Neural cell (in vitro differentiated cells): ENCODE measurements around the gene C1orf232. TPM values are rescaled to one million over a fixed set of nuclear protein-coding genes. Genes with fewer than 3 reads are reported as not detected.
A peak's percentile ranks its signal among the peaks of the same experiment; 100 is the strongest.

ENCODE experiments used
- H2AFZ ChIP-seq: fragments of 200-600, 300-800 bp; sonication (generic), shearing (Covaris generic); 2 replicates; pipeline ENCODE4 v1.6.0; 2014; ENCODE audit warnings: low read depth, mild to moderate bottlenecking, antibody characterized with exemption, low read length, moderate library complexity
- H3F3A ChIP-seq: fragments of 200-600 bp; shearing (Covaris generic); 2 replicates; pipeline ENCODE4 v1.6.1; 2016; ENCODE audit warnings: mild to moderate bottlenecking, moderate library complexity, mixed read lengths, antibody characterized with exemption, low read length; ENCODE audit not compliant: insufficient read depth, poor library complexity, severe bottlenecking
- H3K27ac ChIP-seq: fragments of 200-600, 300-800 bp; sonication (generic), shearing (Covaris generic); 2 replicates; pipeline ENCODE4 v1.5.1; 2014; ENCODE audit warnings: mild to moderate bottlenecking, low read length, moderate library complexity
- H3K27me3 ChIP-seq: fragments of 300-800, 200-600 bp; sonication (generic), shearing (Covaris generic); 2 replicates; pipeline ENCODE4 v1.6.0; 2014; ENCODE audit warnings: mild to moderate bottlenecking, low read depth, low read length, moderate library complexity; ENCODE audit not compliant: insufficient read depth
- H3K36me3 ChIP-seq: fragments of 300-800, 200-600 bp; sonication (generic), shearing (Covaris generic); 2 replicates; pipeline ENCODE4 v1.5.1; 2014; ENCODE audit warnings: mild to moderate bottlenecking, antibody characterized with exemption, low read length, moderate library complexity; ENCODE audit not compliant: insufficient read depth
- H3K4me2 ChIP-seq: fragments of 300-800, 200-600 bp; sonication (generic), shearing (Covaris generic); 2 replicates; pipeline ENCODE4 v1.6.0; 2014; ENCODE audit warnings: mild to moderate bottlenecking, low read length
- H3K4me3 ChIP-seq: fragments of 300-800, 200-600 bp; sonication (generic), shearing (Covaris generic); 2 replicates; pipeline ENCODE4 v1.5.1; 2014; ENCODE audit warnings: mild to moderate bottlenecking, low read length, moderate library complexity
- H3K79me2 ChIP-seq: fragments of 200-600 bp; shearing (Covaris generic); replicated peaks from 2 replicates; pipeline ENCODE4 v1.6.0; 2014; ENCODE audit warnings: mild to moderate bottlenecking, low read length, moderate library complexity; ENCODE audit not compliant: insufficient read depth
- H3K9ac ChIP-seq: fragments of 300-800, 200-600 bp; sonication (generic), shearing (Covaris generic); 2 replicates; pipeline ENCODE4 v1.6.1; 2016; ENCODE audit warnings: mild to moderate bottlenecking, low read length, mixed read lengths
- H3K9me2 ChIP-seq: fragments of 200-600 bp; shearing (Covaris generic); 2 replicates; pipeline ENCODE4 v1.6.1; 2016; ENCODE audit warnings: mild to moderate bottlenecking, low read length, mixed read lengths; ENCODE audit not compliant: insufficient read depth
- H3K9me3 ChIP-seq: fragments of 200-600, 300-800 bp; sonication (generic), shearing (Covaris generic); 2 replicates; pipeline ENCODE4 v1.6.1; 2016; ENCODE audit warnings: mild to moderate bottlenecking, mixed run types, low read length, moderate library complexity, mixed read lengths
- H4K20me1 ChIP-seq: fragments of 200-600 bp; shearing (Covaris generic); 2 replicates; pipeline ENCODE4 v1.6.1; 2016; ENCODE audit warnings: mild to moderate bottlenecking, mixed run types; ENCODE audit not compliant: insufficient read depth
- CTCF ChIP-seq: fragments of 450-650 bp; IDR thresholded peaks from 2 replicates; pipeline ENCODE4 v1.5.1; 2014; ENCODE audit warnings: antibody characterized with exemption, mild to moderate bottlenecking, moderate library complexity; ENCODE audit not compliant: poor library complexity, severe bottlenecking
- EP300 ChIP-seq: fragments of 450-650 bp; conservative IDR thresholded peaks from 2 replicates; pipeline ENCODE4 v1.6.1; 2014; ENCODE audit warnings: antibody characterized with exemption, mild to moderate bottlenecking, moderate library complexity; ENCODE audit not compliant: poor library complexity, severe bottlenecking
- MXI1 ChIP-seq: fragments of 450-650 bp; conservative IDR thresholded peaks from 2 replicates; pipeline ENCODE4 v1.6.1; 2014; ENCODE audit warnings: antibody characterized with exemption, mild to moderate bottlenecking; ENCODE audit not compliant: poor library complexity, severe bottlenecking
- RAD21 ChIP-seq: fragments of 450-650 bp; conservative IDR thresholded peaks from 2 replicates; pipeline ENCODE4 v1.6.1; 2014; ENCODE audit warnings: antibody characterized with exemption, mild to moderate bottlenecking, moderate library complexity
- REST ChIP-seq: IDR thresholded peaks from 2 replicates; pipeline ENCODE4 v1.6.1; 2012; ENCODE audit warnings: borderline replicate concordance
- SMC3 ChIP-seq: fragments of 450-650 bp; conservative IDR thresholded peaks from 2 replicates; pipeline ENCODE4 v1.6.1; 2014; ENCODE audit warnings: antibody characterized with exemption, mild to moderate bottlenecking, moderate library complexity; ENCODE audit not compliant: poor library complexity
- TAF1 ChIP-seq: IDR thresholded peaks from 2 replicates; pipeline ENCODE4 v1.6.1; 2012; ENCODE audit warnings: low read depth
- polyA plus RNA-seq: library from polyadenylated mRNA; depleted of rRNA; stranded (reverse); fragments of >200 nt; gene quantifications from 2 replicates; pipeline ENCODE4 v1.2.3, GENCODE V29; 2014

Gene C1orf232
- polyA plus RNA-seq, 1 donor from 2014 or later: not detected

- Histone ChIP-seq H3K9ac (no peak overlapping the region), H3K9me2 (no peaks in the 10 kb centered on the region), H3K27me3 (peaks cover 23% of the 10 kb centered on the region), H3K36me3 (no peaks in the 10 kb centered on the region), H2AFZ (no peak overlapping the region), H4K20me1 (no peaks in the 10 kb centered on the region), H3K79me2 (no peaks in the 10 kb centered on the region), H3K27ac (no peak overlapping the region), H3K4me3 (peak overlapping the region; percentile 61), H3K9me3 (no peaks in the 10 kb centered on the region), H3K4me2 (no peak overlapping the region), H3F3A (no peaks in the 10 kb centered on the region)
- TF ChIP-seq CTCF (no peak), REST (no peak), TAF1 (no peak), MXI1 (no peak)
Measured at GRCh38 chr1:26163684-26164035, 5.1 kb downstream of the C1orf232 start.

DNA sequence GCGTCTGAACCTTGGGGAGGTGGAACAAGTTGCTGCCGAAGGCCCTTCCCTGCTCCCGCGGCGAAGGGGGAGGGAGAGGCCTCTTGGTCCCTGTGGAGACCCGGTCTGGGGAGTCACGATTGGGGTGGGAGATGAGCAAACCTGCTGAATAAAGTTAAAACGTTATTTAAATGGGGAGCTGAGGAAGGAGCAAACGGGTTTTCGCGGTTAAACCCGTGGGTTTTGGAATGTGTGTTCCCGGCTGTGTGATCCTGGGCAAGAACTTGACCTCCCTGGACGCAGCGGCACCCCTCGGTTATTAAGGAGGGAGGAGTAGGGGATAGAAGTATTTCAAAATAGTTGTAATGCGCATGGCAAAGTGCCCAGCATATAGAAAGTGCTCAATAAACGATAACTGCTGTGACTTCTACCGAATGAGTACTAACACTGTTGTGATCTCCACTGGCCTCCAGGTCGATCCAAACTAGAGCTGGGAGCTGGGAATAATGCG, 6.5 kb downstream of the C1orf232 start:
- Histone ChIP-seq H3K79me2 (no peaks in the 10 kb centered on the region), H3K9me3 (no peaks in the 10 kb centered on the region), H3K27ac (no peak overlapping the region), H3K9ac (no peak overlapping the region), H3F3A (no peaks in the 10 kb centered on the region), H3K4me2 (no peak overlapping the region), H3K27me3 (peaks cover 23% of the 10 kb centered on the region), H3K9me2 (no peaks in the 10 kb centered on the region), H3K4me3 (peak overlapping the region; percentile 64), H2AFZ (no peak overlapping the region), H4K20me1 (no peaks in the 10 kb centered on the region), H3K36me3 (no peaks in the 10 kb centered on the region)
- TF ChIP-seq REST (no peak), EP300 (no peak), CTCF (no peak), RAD21 (no peak), SMC3 (no peak)
